Measurements from ENCODE around the gene STAT3. TPM values are rescaled to one million over a fixed set of nuclear protein-coding genes. Genes with fewer than 3 reads are reported as not detected.
"Not testable (repeated sequence)": the region's sequence is repeated elsewhere in the genome, so short reads cannot be mapped to it uniquely, and the experiment has no call there.

STAT3 gene
- polyA plus RNA-seq, 1 experiment, result 74.4 TPM

DNA sequence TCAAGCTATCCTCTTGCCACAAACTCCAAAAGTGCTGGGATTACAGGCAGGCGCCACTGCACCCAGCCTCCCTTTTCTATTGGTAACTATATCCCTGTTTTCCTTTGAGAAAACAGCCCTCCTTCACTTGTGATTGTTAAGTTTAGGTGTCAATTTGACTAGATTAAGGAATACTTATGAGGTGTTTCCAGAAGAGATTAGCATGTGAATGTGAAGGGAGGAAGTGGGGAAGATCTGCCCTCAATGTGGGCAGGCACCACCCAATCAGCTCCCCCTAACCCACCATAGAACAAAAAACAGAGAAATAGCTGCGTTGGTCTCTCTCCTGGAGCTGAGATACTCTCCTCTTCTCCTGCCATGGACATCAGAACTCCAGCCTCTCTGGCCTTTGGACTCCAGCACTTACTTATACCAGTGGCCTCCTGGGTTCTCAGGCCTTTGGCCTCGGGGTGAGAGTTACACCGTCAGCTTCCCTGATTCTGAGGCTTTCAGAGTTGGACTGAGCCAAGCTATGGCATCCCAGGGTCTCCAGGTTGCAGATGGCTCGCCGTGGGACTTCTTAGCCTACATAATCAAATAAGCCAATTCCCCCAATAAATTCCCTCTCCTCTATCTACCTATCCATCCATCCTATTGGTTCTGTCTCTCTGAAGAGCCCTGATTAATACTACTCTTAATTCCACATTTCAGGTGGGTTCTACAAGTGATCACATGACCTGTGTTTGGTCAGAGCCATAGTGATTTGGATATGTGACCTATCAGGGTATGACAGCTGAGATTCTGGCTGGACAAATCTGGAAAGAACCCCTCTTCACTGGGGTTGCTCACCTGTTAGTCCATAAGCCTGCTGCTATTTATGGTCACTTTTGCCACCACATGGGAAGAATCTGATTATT is 12.0 kb upstream of the STAT3 start:
- ChIA-PET CTCF (interaction anchor here (0.9 to 3.4 kb wide), 7 partner anchors 11 to 127 kb away, joined by 3 to 17 read pairs (median 6); partner anchors contain the start of gene STAT3), POLR2A (no interaction called here)
- H3K4me3 ChIP-seq (ENCODE audit: low read depth, low read length), result no peak overlapping the region
- H3K27me3 ChIP-seq (ENCODE audit: control insufficient read depth, insufficient read depth, low read length), result no peaks in the 10 kb centered on the region
- TF ChIP-seq, protein P1, sequence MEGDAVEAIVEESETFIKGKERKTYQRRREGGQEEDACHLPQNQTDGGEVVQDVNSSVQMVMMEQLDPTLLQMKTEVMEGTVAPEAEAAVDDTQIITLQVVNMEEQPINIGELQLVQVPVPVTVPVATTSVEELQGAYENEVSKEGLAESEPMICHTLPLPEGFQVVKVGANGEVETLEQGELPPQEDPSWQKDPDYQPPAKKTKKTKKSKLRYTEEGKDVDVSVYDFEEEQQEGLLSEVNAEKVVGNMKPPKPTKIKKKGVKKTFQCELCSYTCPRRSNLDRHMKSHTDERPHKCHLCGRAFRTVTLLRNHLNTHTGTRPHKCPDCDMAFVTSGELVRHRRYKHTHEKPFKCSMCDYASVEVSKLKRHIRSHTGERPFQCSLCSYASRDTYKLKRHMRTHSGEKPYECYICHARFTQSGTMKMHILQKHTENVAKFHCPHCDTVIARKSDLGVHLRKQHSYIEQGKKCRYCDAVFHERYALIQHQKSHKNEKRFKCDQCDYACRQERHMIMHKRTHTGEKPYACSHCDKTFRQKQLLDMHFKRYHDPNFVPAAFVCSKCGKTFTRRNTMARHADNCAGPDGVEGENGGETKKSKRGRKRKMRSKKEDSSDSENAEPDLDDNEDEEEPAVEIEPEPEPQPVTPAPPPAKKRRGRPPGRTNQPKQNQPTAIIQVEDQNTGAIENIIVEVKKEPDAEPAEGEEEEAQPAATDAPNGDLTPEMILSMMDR (IDR thresholded peaks at IDR 0.05; ENCODE audit: insufficient read depth, low read depth, low read length), result no peak
- H3K36me3 ChIP-seq (ENCODE audit: control insufficient read depth, insufficient read depth, low read length), result peaks cover 19% of the 10 kb centered on the region
- no peak for DNase-seq (ENCODE audit: low read depth)

DNA sequence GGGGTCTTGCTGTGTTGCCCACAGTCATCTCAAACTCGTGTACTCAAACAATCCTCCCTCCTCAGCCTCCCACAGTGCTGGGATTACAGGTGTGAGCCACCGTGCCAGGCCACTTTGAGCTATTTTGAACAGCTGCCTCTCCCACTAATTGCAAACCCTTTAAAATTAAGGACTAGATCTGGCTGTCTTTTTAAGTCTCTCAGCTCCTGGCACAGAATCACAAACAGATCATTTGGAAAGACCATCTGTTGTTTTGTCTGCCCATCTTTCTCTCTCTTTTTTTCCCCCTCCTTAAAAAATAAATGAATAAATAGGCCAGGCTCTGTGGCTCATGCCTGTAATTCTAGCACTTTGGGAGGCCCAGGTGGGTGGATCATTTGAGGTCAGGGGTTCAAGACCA is 10.9 kb upstream of the STAT3 start:
- ChIA-PET POLR2A (interaction anchor here (1.2 kb wide), 1 partner anchor 87 kb away, joined by 3 read pairs; no protein-coding TSS in a partner anchor), CTCF (interaction anchor here (0.9 to 3.4 kb wide), 9 partner anchors 10 to 128 kb away, joined by 3 to 17 read pairs (median 5); partner anchors contain the start of gene STAT3)
- H3K27me3 ChIP-seq (ENCODE audit: control insufficient read depth, insufficient read depth, low read length), result no peaks in the 10 kb centered on the region
- no peak overlapping the region for H3K4me3 ChIP-seq (ENCODE audit: low read depth, low read length)
- no peak for DNase-seq (ENCODE audit: low read depth)
- H3K36me3 ChIP-seq (ENCODE audit: control insufficient read depth, insufficient read depth, low read length), result peaks cover 13% of the 10 kb centered on the region
- TF ChIP-seq, protein P1 (IDR thresholded peaks at IDR 0.05; ENCODE audit: insufficient read depth, low read depth, low read length), result no peak

DNA sequence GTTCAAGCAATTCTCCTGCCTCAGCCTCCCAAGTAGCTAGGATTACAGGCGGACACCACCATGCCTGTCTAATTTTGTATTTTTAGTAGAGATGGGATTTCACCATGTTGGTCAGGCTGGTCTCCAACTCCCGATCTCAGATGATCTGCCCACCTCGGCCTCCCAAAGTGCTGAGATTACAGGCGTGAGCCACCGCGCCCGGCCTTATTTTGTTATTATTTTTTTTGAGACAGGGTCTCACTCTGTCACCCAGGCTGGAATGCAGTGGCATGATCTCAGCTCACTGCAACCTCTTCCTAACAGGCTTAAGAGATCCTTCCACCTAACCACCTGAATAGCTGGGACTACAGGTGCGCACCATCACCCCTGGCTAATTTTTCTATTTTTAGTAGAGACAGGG is 7.4 kb upstream of the STAT3 start:
- CTCF ChIA-PET; H3K27me3 ChIP-seq (ENCODE audit: control insufficient read depth, insufficient read depth, low read length); DNase-seq (ENCODE audit: low read depth); H3K4me3 ChIP-seq (ENCODE audit: low read depth, low read length); POLR2A ChIA-PET; H3K36me3 ChIP-seq (ENCODE audit: control insufficient read depth, insufficient read depth, low read length): not testable (repeated sequence)

DNA sequence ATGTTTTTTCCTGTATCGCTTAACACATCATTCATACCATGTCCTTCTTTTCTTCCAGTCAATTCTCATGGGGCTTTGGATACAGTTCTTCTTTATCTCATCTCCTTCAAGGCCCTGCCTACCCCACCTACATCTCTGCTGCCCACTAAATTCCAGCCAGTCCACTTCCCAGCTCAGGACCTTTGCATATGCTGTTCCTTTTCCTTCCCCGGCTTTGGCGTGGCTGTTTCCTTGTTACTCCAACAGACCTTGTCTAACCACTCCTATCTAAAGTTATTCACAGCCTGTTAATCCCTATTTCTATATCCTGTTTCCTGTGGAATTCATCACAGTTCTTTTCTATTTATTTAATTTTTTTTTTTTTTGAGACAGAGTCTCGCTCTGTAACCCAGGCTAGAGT is 6.6 kb upstream of the STAT3 start:
- DNase-seq (ENCODE audit: low read depth), result no peak
- Histone ChIP-seq H3K36me3 (ENCODE audit: control insufficient read depth, insufficient read depth, low read length) (no peaks in the 10 kb centered on the region), H3K27me3 (ENCODE audit: control insufficient read depth, insufficient read depth, low read length) (no peaks in the 10 kb centered on the region), H3K4me3 (ENCODE audit: low read depth, low read length) (no peak overlapping the region)
- TF ChIP-seq, protein P1 (IDR thresholded peaks at IDR 0.05; ENCODE audit: insufficient read depth, low read depth, low read length), result no peak
- ChIA-PET CTCF (no interaction called here), POLR2A (no interaction called here)

DNA sequence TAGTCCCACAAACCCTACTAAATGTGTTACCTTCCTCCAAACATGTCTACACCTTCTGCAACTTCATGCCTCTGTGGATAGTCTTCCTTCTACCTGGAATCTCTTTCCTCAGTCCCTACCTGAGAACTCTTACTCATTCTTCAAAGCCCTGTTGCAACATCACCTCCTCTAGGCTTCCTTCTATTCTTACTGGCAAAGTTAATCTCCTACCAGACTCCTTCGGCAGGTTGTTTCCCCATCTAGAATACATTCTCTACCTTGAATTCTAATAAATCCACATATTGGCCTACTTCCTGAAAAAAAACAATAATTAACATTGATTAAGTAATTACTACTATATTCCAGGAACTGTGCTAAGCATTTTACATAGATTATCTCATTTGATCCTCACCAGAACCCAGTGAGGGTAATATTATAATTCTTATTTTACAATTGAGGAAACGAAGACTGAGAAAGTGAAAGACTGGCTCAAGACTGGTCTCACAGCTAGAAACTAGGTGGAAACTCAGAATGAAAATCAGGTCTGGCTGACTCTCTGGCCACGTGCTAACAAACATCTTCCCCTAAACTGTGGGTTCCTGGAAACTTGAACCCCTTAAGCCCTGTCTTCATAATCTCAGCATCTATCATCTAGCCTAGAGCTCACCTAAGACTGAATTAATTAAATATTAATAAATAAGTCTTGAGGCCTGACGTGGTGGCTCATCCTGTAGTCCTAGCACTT is 4.6 kb upstream of the STAT3 start:
- Histone ChIP-seq H3K4me3 (ENCODE audit: low read depth, low read length) (no peak overlapping the region), H3K27me3 (ENCODE audit: control insufficient read depth, insufficient read depth, low read length) (no peaks in the 10 kb centered on the region), H3K36me3 (ENCODE audit: control insufficient read depth, insufficient read depth, low read length) (no peaks in the 10 kb centered on the region)
- no peak for DNase-seq (ENCODE audit: low read depth)
- ChIA-PET POLR2A (no interaction called here), CTCF (interaction anchor here (0.6 to 1.2 kb wide), 2 partner anchors 34 to 141 kb away, joined by 3 to 4 read pairs; no protein-coding TSS in a partner anchor)
- TF ChIP-seq, protein P1 (IDR thresholded peaks at IDR 0.05; ENCODE audit: insufficient read depth, low read depth, low read length), result no peak

DNA sequence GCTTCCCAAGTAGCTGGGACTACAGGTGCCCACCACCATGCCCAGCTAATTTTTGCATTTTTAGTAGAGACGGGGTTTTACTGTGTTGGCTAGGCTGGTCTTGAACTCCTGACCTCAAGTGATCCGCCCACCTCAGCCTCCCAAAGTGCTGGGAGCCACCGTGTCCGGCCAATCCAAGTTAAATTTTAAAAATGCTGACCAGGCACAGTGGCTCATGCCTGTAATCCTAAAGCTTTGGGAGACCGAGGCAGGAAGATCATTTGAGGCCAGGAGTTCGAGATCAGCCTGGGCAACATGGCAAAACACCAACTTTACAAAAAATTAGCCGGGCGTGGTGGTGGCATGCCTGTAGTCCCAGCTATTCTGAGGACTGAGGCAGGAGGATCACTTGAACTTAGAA is 3.2 kb upstream of the STAT3 start:
- CTCF ChIA-PET; DNase-seq (ENCODE audit: low read depth); POLR2A ChIA-PET; H3K27me3 ChIP-seq (ENCODE audit: control insufficient read depth, insufficient read depth, low read length); H3K4me3 ChIP-seq (ENCODE audit: low read depth, low read length); H3K36me3 ChIP-seq (ENCODE audit: control insufficient read depth, insufficient read depth, low read length): not testable (repeated sequence)

All from BJ (cell line).